ENCODE data around the gene NTHL1. TPM values are rescaled to one million over a fixed set of nuclear protein-coding genes. Genes with fewer than 3 reads are reported as not detected.

NTHL1 gene
- total RNA-seq, 1 experiment from 2014 or later = 39.8 TPM

GRCh38 chr16:2082983-2083364 is 35.3 kb upstream of the NTHL1 start:
- ATAC-seq (no peak), DNase-seq (ENCODE audit: low read depth, low spot score) (no peak)
- no peaks in the 10 kb centered on the region for H3K36me3 ChIP-seq (ENCODE audit: control insufficient read depth, insufficient read depth, low read length)
- H3K4me3 ChIP-seq (ENCODE audit: low read depth in 2 of 2, low read length in 2 of 2) = no peak overlapping the region
- ChIA-PET POLR2A (no interaction called here), CTCF (no interaction called here)
- H3K9me3 ChIP-seq (ENCODE audit: control insufficient read depth, insufficient read depth, low read depth, low read length) = no peaks in the 10 kb centered on the region
- intact Hi-C loops (cut with micrococcal nuclease; ENCODE audit: unreplicated experiment) = no loop called here
- BruUV-seq (replicated peaks) = no TSS peak
- no peaks in the 10 kb centered on the region for H3K27me3 ChIP-seq (ENCODE audit: control insufficient read depth, insufficient read depth, low read length)
- TF ChIP-seq CTCF (IDR thresholded peaks at IDR 0.05) = no peak
- no peak for TF ChIP-seq SIN3A (IDR thresholded peaks at IDR 0.05; ENCODE audit: borderline replicate concordance, insufficient read depth, low read depth, low read length)
- TF ChIP-seq TCF7L2 (IDR thresholded peaks at IDR 0.05; ENCODE audit: low read depth, low read length) = no peak
- no peak for TF ChIP-seq REST (IDR thresholded peaks at IDR 0.05; ENCODE audit: insufficient read depth in 1 of 2, low read depth in 2 of 2, low read length in 1 of 2)
- no peak for TF ChIP-seq POLR2AphosphoS5 (IDR thresholded peaks at IDR 0.05; ENCODE audit: low read depth, low read length)
- 0 out of 2 replicates have a peak, but pooled peaks cover 5% of the 10 kb centered on the region for H3K4me1 ChIP-seq (ENCODE audit: control insufficient read depth, insufficient read depth, low read length)
- in situ Hi-C loops (cut with HindIII; ENCODE audit: low pct_unique_long_range_greater_than_20kb, low sequenced_read_pairs) = no loop called here
- no peak overlapping the region for H3K27ac ChIP-seq (ENCODE audit: low read length)

- intact Hi-C loops (cut with micrococcal nuclease; ENCODE audit: unreplicated experiment) (no loop called here), in situ Hi-C loops (cut with HindIII; ENCODE audit: low pct_unique_long_range_greater_than_20kb, low sequenced_read_pairs) (no loop called here)
- TF ChIP-seq REST (IDR thresholded peaks at IDR 0.05; ENCODE audit: insufficient read depth in 1 of 2, low read depth in 2 of 2, low read length in 1 of 2) (0 out of 4 replicates have a peak, but pooled peaks of 1 of the 2 experiments have one; percentile 7), POLR2AphosphoS5 (IDR thresholded peaks at IDR 0.05; ENCODE audit: low read depth, low read length) (0 out of 2 replicates have a peak, but pooled peaks have one; percentile 11), TCF7L2 (IDR thresholded peaks at IDR 0.05; ENCODE audit: low read depth, low read length) (no peak), SIN3A (IDR thresholded peaks at IDR 0.05; ENCODE audit: borderline replicate concordance, insufficient read depth, low read depth, low read length) (no peak), CTCF (IDR thresholded peaks at IDR 0.05) (no peak)
- no peak overlapping the region for H3K4me3 ChIP-seq (ENCODE audit: low read depth in 2 of 2, low read length in 2 of 2)
- H3K27ac ChIP-seq (ENCODE audit: low read length) = no peak overlapping the region
- H3K4me1 ChIP-seq (ENCODE audit: control insufficient read depth, insufficient read depth, low read length) = 0 out of 2 replicates have a peak, but pooled peaks cover 5% of the 10 kb centered on the region
- no peaks in the 10 kb centered on the region for H3K27me3 ChIP-seq (ENCODE audit: control insufficient read depth, insufficient read depth, low read length)
- CTCF ChIA-PET = no interaction called here
- POLR2A ChIA-PET = no interaction called here
- DNase-seq (ENCODE audit: low read depth, low spot score) (no peak), ATAC-seq (peak; percentile 13; the same call in 1 of the 2 replicates)
- BruUV-seq (replicated peaks) = no TSS peak
- H3K9me3 ChIP-seq (ENCODE audit: control insufficient read depth, insufficient read depth, low read depth, low read length) = no peaks in the 10 kb centered on the region
- H3K36me3 ChIP-seq (ENCODE audit: control insufficient read depth, insufficient read depth, low read length) = no peaks in the 10 kb centered on the region
Measured at GRCh38 chr16:2082171-2082982, 34.7 kb upstream of the NTHL1 start.
